Loucy (cell line): ENCODE results near the gene AGAP1.

Source experiments
- H2AFZ ChIP-seq: fragments of 200-600 bp; sonication (generic); 2 replicates; pipeline ENCODE4 v1.6.0; 2016; ENCODE audit warnings: antibody characterized with exemption, mild to moderate bottlenecking, low read length, moderate library complexity
- H3F3A ChIP-seq: fragments of 200-600 bp; 2 replicates; pipeline ENCODE4 v1.6.0; 2016; ENCODE audit warnings: antibody characterized with exemption, low read depth, mild to moderate bottlenecking
- H3K27me3 ChIP-seq: fragments of 200-600 bp; sonication (generic); 2 replicates; pipeline ENCODE4 v1.6.1; 2014; ENCODE audit warnings: low read length, mild to moderate bottlenecking; ENCODE audit not compliant: insufficient read depth, poor library complexity, severe bottlenecking
- H3K36me3 ChIP-seq: fragments of 200-600 bp; sonication (generic); 2 replicates; pipeline ENCODE4 v1.6.1; 2016; ENCODE audit warnings: low read length; ENCODE audit not compliant: insufficient read depth
- H3K4me1 ChIP-seq: fragments of 200-600 bp; sonication (generic); 2 replicates; pipeline ENCODE4 v1.5.1; 2014; ENCODE audit warnings: low read length, mild to moderate bottlenecking; ENCODE audit not compliant: insufficient read depth, poor library complexity, severe bottlenecking
- H3K4me2 ChIP-seq: fragments of 200-600 bp; sonication (generic); 2 replicates; pipeline ENCODE4 v1.6.0; 2014; ENCODE audit warnings: antibody characterized with exemption, low read length, low read depth, mild to moderate bottlenecking; ENCODE audit not compliant: poor library complexity, severe bottlenecking
- H3K4me3 ChIP-seq: fragments of 200-600 bp; sonication (generic); 2 replicates; pipeline ENCODE4 v1.5.1; 2014; ENCODE audit warnings: low read length, mild to moderate bottlenecking, mixed read lengths; ENCODE audit not compliant: poor library complexity, severe bottlenecking
- H3K79me2 ChIP-seq: fragments of 200-600 bp; sonication (generic); 2 replicates; pipeline ENCODE4 v1.6.1; 2014; ENCODE audit warnings: low read length; ENCODE audit not compliant: insufficient read depth
- H3K9ac ChIP-seq: fragments of 200-600 bp; sonication (generic); 2 replicates; pipeline ENCODE4 v1.6.0; 2014; ENCODE audit warnings: mild to moderate bottlenecking, low read depth, low read length, moderate library complexity; ENCODE audit not compliant: poor library complexity, severe bottlenecking
- H3K9me2 ChIP-seq: fragments of 200-600 bp; sonication (generic); replicated peaks from 2 replicates; pipeline ENCODE4 v1.6.1; 2016; ENCODE audit warnings: low read depth, low read length, mixed read lengths
- H3K9me3 ChIP-seq: fragments of 200-600 bp; sonication (generic); 2 replicates; pipeline ENCODE4 v1.6.1; 2014; ENCODE audit warnings: mild to moderate bottlenecking, antibody characterized with exemption, low read length, low read depth; ENCODE audit not compliant: insufficient read depth
- H4K20me1 ChIP-seq: fragments of 200-600 bp; sonication (generic); 2 replicates; pipeline ENCODE4 v1.6.0; 2014; ENCODE audit warnings: antibody characterized with exemption, low read length, mild to moderate bottlenecking; ENCODE audit not compliant: insufficient read depth, poor library complexity, severe bottlenecking
- EZH2phosphoT487 ChIP-seq: fragments of 200-600 bp; IDR thresholded peaks from 2 replicates; pipeline ENCODE4 v1.6.1; 2018; ENCODE audit warnings: antibody characterized with exemption, mild to moderate bottlenecking, moderate library complexity, borderline replicate concordance
- TF ChIP-seq, protein P1 (sequence below): fragments of 200-600 bp; sonication (generic); conservative IDR thresholded peaks from 2 replicates; pipeline ENCODE4 v1.5.1; 2014; ENCODE audit warnings: mild to moderate bottlenecking, antibody characterized with exemption, low read length

Gene AGAP1

DNA sequence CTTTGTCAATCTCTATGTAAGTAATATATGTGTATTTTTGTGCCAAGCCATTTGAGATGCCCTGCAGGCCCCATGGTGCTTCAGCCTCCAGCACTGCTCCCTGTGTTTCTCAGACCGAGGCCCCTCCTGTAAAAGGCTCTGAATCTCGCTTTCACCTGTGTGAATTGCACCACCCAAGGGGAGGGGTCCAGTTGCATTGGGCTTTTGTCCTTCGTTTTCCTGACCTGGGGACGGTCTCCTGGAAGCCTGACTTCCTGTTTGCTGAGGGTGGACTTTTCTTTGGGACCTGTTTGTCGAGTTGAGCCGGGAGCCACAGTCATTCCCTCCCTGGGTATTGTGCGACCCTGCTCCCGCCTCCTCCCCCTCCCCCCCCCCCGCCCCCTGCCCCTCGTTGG, 48.9 kb downstream of the AGAP1 start:
- Histone ChIP-seq H3K36me3 (no peaks in the 10 kb centered on the region), H3K9me3 (no peaks in the 10 kb centered on the region), H4K20me1 (no peaks in the 10 kb centered on the region), H3K4me2 (no peak overlapping the region), H3K9ac (no peak overlapping the region), H3F3A (no peaks in the 10 kb centered on the region), H3K4me1 (no peaks in the 10 kb centered on the region), H3K79me2 (no peaks in the 10 kb centered on the region), H3K9me2 (no peaks in the 10 kb centered on the region), H3K27me3 (no peaks in the 10 kb centered on the region), H3K4me3 (no peak overlapping the region), H2AFZ (no peak overlapping the region)
- TF ChIP-seq, protein P1, sequence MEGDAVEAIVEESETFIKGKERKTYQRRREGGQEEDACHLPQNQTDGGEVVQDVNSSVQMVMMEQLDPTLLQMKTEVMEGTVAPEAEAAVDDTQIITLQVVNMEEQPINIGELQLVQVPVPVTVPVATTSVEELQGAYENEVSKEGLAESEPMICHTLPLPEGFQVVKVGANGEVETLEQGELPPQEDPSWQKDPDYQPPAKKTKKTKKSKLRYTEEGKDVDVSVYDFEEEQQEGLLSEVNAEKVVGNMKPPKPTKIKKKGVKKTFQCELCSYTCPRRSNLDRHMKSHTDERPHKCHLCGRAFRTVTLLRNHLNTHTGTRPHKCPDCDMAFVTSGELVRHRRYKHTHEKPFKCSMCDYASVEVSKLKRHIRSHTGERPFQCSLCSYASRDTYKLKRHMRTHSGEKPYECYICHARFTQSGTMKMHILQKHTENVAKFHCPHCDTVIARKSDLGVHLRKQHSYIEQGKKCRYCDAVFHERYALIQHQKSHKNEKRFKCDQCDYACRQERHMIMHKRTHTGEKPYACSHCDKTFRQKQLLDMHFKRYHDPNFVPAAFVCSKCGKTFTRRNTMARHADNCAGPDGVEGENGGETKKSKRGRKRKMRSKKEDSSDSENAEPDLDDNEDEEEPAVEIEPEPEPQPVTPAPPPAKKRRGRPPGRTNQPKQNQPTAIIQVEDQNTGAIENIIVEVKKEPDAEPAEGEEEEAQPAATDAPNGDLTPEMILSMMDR = no peak
- no peak for TF ChIP-seq EZH2phosphoT487

DNA sequence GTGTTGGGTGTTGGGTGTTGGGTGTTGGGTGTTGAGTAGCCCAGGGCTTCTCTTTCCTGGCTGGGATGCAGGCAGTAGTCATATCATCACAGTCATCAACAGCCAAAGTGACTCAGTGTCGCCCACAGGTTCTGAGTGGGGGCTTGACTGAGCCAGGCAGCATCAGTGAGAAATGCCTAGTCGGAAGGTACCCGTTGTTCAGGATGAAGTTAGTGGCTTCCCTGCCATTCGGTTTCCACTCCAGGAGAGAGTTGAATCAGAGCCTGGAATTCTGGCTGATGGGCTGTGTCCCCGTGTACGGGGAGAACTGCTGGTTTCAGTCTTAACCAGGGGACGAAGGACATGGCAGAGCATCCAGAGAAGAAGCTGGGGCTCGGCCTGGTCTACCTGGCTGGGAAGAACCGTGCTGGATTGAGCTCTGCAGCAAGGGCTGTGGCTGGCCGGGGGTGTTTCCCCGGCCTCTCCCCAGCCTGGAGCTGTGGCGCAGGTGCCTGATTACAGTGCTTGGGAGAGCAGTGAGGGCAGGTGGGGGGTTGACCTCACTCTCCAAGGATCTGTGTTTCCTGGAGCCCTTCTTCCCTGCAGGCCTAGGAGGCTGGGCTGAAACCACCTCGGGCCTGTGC, 49.4 kb downstream of the AGAP1 start:
- Histone ChIP-seq H3K9me3 (no peaks in the 10 kb centered on the region), H2AFZ (no peak overlapping the region), H3K9ac (no peak overlapping the region), H3K36me3 (no peaks in the 10 kb centered on the region), H4K20me1 (no peaks in the 10 kb centered on the region), H3K4me3 (no peak overlapping the region), H3K9me2 (no peaks in the 10 kb centered on the region), H3F3A (no peaks in the 10 kb centered on the region), H3K4me2 (no peak overlapping the region), H3K4me1 (no peaks in the 10 kb centered on the region), H3K27me3 (no peaks in the 10 kb centered on the region), H3K79me2 (no peaks in the 10 kb centered on the region)
- no peak for TF ChIP-seq EZH2phosphoT487
- TF ChIP-seq, protein P1 = no peak

DNA sequence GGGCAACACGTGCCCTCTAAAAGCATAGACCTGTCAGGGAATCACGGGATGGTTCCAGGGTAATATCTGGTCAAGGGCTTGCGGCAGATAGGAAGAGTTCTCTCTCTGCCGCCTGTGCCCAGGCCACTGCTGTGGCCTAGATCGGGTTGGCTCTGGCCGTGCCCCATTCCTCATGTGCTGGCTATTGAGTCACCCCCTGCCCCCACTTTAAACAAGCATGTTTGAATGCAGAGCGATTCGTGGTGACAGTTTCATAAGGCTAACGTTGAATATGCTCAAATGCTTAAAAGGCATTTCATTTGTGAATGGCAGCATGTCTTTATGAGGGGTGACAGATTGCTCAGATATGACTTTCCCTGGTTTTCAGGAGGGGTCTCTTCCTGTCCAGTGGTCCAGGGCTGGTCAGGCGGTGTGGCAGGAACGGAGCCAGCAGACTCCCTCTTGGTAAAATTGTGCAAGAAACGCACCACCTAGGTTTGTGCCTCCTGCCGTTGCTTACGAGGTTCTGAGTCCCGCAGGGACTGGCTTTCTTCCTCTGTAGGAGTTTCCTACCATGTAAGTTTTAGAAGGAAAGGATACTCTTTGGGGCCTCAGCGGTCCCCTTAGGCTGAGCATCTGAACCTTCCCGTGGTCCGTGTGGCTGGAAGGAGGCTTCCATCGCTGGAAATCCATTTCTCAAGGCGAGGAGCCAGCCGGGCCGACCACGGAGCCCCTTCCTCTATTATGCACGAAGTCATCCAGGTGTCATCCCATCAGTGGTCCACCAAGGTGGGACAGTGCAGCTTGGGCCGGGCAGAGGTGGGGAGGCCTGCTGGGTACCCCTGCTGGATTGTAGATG, 50.2 kb downstream of the AGAP1 start:
- Histone ChIP-seq H3K4me3 (no peak overlapping the region), H3K9me3 (no peaks in the 10 kb centered on the region), H3K27me3 (no peaks in the 10 kb centered on the region), H3K4me1 (no peaks in the 10 kb centered on the region), H3K4me2 (no peak overlapping the region), H2AFZ (no peak overlapping the region), H3K79me2 (no peaks in the 10 kb centered on the region), H3K36me3 (no peaks in the 10 kb centered on the region), H3K9ac (no peak overlapping the region), H3K9me2 (no peaks in the 10 kb centered on the region), H3F3A (no peaks in the 10 kb centered on the region), H4K20me1 (no peaks in the 10 kb centered on the region)
- no peak for TF ChIP-seq EZH2phosphoT487
- TF ChIP-seq, protein P1 = no peak
